HG03575 (cell line): ENCODE results near the gene ID2.

Experiments used
- ATAC-seq: cut with Tn5 transposase; IDR thresholded peaks from one replicate; pipeline ENCODE4 v1.9.1; 2021; ENCODE audit not compliant: unreplicated experiment, insufficient number of reproducible peaks, low FRiP score; ENCODE audit errors: extremely low read depth

ID2 gene, protein sequence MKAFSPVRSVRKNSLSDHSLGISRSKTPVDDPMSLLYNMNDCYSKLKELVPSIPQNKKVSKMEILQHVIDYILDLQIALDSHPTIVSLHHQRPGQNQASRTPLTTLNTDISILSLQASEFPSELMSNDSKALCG

GRCh38 chr2:8681786-8682692 lies at the start of gene ID2:
ID2 (plus strand) TSS chr2:8682056; CDS start chr2:8682166, 110 bp downstream.
- peak; percentile 27 for ATAC-seq

DNA sequence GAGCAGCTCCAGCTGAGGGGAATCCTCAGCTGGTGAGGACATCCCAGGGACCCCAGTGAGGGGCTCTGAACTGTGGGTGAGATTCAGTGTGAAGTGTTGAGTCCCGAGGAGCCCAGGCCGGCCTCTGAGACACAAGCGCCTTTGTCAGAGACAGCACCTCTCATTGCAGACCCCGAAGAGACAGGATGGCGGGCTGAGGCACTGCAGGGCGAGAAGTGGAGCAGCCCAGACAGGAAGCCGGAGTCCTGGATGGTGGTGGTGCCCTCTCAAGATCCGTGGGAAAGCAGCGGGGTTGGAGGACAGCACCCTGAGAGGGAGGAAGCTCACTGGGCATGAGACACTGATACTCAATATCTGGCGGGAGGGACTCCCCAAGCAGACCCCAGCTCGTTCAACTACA lies 49.1 kb upstream of the ID2 start:
- ATAC-seq, result no peak

GRCh38 chr2:8633186-8633734 lies 48.6 kb upstream of the ID2 start:
- ATAC-seq, result no peak

GRCh38 chr2:8633735-8634313 lies 48.0 kb upstream of the ID2 start:
- ATAC-seq, result no peak

DNA sequence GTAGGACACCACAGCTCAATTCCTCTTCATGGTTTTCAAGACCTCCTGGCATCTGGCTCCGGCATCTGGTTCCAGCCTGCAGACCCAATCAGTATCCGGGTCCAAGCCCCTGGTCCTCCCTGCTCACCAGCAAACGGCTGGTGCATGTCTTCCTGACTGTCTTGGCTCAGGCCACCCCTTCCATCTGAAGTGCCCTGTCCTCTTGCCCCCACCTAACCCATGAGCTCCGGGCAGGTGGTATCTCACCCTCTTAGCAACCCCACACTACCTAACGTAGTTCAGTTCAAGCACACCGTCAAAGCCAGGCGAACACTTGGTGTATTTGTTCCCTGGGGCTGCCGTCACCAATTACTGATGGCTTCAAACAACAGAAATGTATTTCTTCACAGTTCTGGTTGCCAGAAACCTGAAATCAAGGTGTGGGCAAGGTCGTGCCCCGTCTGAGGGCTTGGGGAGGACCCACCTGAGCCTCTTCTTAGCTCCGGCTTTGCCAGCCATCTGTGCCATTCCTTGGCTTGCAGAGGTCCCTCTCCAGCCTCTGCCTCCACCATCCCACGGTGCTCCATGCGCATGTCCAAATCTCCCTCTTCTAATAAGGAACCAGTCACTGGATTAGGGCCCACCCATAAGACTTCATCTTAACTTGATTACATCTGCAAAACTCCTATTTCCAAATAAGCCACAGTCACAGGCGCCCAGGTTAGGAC lies 47.2 kb upstream of the ID2 start:
- no peak for ATAC-seq

DNA sequence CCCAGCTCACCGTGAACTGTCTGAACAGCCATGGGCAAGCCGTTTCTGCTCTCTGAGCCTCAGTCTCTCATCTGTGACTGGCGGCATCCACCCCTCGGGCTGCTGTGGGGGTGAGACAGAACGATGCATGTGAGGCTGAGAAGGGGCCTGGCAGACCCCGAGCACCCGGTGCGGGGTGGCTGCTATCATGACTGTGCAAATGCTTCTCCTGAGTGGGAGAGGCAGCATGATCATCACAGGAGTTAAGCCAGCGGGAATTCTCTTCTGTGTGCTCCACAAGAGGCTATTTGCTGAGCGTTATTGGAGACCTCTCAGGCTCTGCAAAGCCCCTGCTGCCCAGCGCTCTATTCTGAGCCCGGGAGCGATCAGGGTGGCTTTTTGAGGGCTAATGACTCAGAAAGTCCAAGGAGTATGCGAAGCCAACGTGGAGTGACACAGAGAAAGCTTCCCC lies 45.8 kb upstream of the ID2 start:
- ATAC-seq, result no peak

DNA sequence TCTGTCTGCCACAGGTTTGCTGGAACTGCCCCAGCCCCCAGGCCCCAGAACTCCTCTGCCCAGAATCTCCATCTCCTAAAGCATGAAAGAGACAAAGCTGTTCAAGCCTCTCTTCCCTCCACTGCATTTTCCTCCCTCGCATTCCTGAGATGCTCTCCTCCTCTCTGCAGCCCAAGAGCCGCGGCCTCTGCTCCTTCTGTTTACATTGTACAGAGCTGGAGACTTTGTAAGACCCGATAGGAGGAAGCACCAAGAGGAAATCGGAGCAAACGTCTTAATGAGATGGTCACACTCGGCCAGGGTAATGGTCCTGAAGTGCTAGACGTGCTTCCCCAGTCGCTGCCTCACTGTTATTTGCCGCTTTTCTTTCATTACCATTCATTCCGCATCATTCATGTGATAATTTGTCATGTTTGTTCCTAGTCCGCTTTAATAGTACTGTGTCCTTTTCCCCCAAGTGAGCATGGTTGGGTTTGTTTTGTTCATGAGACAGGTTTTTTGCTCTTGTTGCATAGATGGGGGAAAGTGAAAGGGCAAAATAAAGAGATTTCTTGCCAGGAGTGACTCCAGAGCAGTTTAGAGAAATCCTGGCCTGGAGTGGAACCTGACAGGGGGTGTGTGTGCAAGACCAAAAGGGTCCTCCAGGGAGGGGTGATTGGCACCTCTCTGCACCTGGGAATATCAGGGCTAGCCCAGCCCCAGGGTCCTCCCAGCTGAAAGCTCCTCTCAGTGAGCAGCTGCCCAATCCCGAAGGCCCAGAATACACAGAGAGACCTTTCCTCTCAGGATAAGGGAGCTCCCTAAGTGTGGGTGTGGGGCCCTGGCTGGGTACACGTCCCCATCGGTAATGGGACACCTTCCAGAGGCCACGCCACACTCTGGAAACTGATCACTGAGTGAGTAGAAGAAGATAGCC lies 44.9 kb upstream of the ID2 start:
- ATAC-seq, result no peak

GRCh38 chr2:8638327-8638726 lies 43.5 kb upstream of the ID2 start:
- ATAC-seq, result no peak

DNA sequence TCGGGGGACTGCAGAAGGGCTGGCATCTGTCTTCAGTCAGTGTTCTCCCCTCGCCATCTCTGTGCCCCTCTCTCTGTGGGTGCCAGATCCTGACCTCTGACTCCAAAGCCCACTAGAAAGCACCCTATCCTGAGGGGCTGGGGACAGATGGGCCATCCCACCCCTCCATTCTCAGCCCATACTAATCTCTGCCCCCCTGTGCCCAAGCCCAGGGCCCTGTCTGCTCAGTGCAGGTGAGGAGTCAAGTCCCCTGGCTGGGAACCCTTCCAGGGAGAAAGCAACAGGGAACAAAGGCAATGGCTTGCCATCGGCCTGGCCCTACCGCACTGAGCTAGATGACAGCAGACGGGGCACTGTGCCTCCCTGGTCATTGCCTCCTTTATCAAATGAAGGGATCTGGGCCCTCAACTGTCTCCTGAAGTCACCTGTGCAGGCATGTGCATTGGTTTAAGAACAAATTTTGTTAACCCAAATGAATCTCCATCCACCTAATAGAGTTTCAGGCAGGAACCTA lies 42.7 kb upstream of the ID2 start:
- ATAC-seq, result no peak

- ATAC-seq, result no peak
These were observed 41.4 kb upstream of the ID2 start for GRCh38 chr2:8640498-8640897.

DNA sequence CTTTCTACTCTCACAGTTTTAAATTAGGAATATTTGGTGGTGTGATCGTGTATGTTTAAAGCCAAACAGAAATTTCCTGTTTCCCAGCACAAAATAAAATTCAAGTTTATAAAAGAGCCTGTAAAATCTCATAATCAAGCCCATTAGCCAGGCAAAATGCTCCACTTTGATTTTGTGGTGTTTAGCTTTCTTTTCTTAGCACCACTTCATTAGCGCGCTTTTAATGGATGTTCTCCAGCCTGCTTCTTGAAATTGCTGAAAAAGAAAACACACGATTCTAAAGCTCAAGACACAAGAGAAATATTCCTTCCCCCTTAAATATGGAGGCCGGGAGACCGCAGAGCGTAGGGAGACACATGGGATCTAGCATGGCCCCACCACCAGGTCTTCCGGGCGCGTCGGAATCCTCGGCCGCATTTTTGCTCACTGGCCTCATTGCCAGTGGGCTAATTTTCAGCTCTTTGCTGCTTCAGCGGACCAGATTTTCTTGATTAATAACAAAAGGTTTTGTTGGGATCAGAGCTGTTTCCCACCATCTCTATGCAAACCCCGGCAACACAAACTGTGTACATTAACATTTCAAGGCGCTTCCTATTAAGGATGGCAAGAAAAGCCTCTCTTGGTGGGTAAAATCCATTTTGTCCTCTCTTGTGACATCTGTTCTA lies 40.4 kb upstream of the ID2 start:
- no peak for ATAC-seq

- no peak for ATAC-seq
These were observed 39.3 kb upstream of the ID2 start for GRCh38 chr2:8642366-8643068.

DNA sequence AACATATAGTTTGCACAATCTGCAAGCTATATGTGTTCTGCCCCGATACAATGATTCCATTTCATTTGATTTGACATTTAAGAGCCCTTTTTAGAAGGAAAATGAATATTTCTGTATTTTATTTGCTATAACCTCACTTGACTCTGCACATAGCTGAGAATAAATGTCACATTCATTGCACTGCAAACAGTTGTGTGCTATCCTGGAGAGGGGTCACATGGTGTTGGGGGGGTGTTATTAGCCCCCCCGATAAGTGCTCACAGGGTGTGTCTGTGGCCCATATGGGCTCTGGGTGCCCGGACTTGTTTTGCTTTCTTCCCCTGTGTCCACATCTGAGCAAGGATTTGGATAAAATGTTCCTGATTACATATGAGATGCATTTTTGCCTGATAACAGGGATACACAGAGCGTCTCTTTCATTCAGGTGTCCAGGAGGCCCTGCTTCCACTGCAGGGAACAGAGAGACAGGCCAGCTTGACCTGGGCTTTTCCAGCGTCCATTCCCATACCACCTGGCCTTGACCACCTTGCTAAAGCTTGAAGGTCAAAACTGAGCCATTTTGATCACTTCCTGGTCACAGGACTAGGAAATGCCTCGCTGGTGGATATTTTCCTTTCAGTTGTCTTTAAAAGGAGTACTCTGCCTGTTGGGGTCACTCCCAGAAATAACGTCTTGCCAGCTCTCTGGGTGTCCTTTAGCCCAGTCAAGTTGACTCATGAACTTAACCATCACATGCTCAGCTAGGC lies 38.4 kb upstream of the ID2 start:
- no peak for ATAC-seq

DNA sequence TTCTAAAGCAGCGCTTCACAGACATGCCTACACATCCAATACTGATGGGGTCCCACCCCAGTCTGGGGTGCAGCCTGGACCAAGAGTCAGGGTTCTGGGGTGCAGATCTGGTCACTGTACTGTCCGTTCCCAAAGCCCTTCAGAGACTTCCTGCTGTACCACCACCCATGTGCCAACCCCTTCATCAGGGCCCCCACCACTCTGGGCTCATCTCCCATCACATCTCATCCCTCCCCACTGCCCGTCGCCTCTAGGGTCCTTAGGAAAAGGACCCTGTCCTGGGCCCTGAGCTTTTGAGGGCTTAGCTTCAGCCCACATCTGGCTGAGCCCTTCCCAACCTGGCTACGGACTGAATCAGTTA lies 37.9 kb upstream of the ID2 start:
- no peak for ATAC-seq

GRCh38 chr2:8644605-8645175 lies 37.2 kb upstream of the ID2 start:
- ATAC-seq, result no peak

- no peak for ATAC-seq
These were observed 36.6 kb upstream of the ID2 start for GRCh38 chr2:8645176-8645831.
